22Rv1 (cell line): ENCODE measurements around the gene ATP1A4.

ENCODE experiments used
- ZFX ChIP-seq: fragments of 450-650 bp; IDR thresholded peaks from 2 replicates; pipeline ENCODE4 v1.6.1; 2017; ENCODE audit warnings: antibody characterized with exemption, borderline replicate concordance
- TF ChIP-seq, protein P1 (sequence below): fragments of 450-650 bp; IDR thresholded peaks from 2 replicates; pipeline ENCODE4 v1.5.1; 2017; ENCODE audit warnings: mild to moderate bottlenecking

DNA sequence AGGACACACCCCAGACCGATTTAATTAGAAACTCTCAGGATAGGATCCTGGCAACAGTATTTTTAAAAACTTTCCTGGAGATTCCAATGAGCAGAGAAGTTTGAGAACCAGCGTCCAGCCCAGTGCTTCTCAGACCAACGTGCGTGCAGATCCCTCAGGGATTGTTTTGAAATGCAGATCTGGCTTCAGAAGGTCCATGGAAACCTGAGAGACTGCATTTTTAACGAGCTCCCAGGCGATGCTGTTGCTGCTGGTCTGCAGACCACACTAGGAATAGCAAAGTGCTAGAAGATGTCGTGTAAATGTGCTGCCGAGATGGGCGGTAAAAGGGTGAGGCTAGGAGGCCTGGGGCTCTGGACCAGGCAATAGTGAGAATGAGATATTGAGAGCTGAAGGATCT is 20.6 kb downstream of the ATP1A4 start:
- TF ChIP-seq, protein P1, sequence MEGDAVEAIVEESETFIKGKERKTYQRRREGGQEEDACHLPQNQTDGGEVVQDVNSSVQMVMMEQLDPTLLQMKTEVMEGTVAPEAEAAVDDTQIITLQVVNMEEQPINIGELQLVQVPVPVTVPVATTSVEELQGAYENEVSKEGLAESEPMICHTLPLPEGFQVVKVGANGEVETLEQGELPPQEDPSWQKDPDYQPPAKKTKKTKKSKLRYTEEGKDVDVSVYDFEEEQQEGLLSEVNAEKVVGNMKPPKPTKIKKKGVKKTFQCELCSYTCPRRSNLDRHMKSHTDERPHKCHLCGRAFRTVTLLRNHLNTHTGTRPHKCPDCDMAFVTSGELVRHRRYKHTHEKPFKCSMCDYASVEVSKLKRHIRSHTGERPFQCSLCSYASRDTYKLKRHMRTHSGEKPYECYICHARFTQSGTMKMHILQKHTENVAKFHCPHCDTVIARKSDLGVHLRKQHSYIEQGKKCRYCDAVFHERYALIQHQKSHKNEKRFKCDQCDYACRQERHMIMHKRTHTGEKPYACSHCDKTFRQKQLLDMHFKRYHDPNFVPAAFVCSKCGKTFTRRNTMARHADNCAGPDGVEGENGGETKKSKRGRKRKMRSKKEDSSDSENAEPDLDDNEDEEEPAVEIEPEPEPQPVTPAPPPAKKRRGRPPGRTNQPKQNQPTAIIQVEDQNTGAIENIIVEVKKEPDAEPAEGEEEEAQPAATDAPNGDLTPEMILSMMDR = no peak
- TF ChIP-seq ZFX = no peak
